HG03439 (cell line): ENCODE results near the gene CREB3L1.

Experiments used
- ATAC-seq: cut with Tn5 transposase; IDR thresholded peaks from one replicate; pipeline ENCODE4 v1.9.1; 2021; ENCODE audit warnings: mild to moderate bottlenecking, moderate library complexity; ENCODE audit not compliant: unreplicated experiment

Gene CREB3L1, protein sequence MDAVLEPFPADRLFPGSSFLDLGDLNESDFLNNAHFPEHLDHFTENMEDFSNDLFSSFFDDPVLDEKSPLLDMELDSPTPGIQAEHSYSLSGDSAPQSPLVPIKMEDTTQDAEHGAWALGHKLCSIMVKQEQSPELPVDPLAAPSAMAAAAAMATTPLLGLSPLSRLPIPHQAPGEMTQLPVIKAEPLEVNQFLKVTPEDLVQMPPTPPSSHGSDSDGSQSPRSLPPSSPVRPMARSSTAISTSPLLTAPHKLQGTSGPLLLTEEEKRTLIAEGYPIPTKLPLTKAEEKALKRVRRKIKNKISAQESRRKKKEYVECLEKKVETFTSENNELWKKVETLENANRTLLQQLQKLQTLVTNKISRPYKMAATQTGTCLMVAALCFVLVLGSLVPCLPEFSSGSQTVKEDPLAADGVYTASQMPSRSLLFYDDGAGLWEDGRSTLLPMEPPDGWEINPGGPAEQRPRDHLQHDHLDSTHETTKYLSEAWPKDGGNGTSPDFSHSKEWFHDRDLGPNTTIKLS

DNA sequence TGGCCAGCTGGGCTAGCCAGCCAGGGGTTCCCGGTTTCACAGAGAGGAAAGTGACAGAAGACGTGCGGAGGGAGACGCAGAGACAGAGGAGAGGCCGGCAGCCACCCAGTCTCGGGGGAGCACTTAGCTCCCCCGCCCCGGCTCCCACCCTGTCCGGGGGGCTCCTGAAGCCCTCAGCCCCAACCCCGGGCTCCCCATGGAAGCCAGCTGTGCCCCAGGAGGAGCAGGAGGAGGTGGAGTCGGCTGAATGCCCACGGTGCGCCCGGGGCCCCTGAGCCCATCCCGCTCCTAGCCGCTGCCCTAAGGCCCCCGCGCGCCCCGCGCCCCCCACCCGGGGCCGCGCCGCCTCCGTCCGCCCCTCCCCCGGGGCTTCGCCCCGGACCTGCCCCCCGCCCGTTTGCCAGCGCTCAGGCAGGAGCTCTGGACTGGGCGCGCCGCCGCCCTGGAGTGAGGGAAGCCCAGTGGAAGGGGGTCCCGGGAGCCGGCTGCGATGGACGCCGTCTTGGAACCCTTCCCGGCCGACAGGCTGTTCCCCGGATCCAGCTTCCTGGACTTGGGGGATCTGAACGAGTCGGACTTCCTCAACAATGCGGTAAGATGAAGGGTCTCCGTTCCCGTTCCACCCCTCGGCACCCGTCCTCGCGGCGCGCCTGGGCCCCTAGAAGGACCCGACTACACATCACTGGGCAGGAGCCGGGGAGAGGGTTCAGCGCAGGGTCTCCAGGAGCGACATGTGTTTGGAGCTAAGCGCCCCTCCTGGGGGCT lies at the start of gene CREB3L1:
Gene CREB3L1 (plus strand): TSS at position 41 of the 765 bp plus-strand sequence. CDS start 450 bp downstream, at position 491.
- no peak for ATAC-seq

DNA sequence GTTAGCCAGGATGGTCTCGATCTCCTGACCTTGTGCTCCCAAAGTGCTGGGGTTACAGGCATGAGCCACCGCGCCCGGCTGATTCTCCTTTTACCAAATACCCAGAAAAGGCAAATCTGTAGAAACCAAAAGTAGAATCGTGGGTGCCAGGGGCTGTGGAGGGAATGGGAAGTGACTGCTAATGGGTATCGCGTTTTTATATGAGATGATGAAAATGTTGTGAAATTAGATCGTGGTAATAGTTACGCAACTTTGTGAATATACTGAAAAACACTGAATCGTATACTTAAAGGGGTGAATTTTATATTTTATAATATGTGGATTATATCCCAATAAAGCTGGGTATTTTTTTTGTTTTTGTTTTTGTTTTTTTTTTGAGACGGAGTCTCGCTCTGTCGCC lies 48.2 kb upstream of the CREB3L1 start:
- no peak for ATAC-seq

DNA sequence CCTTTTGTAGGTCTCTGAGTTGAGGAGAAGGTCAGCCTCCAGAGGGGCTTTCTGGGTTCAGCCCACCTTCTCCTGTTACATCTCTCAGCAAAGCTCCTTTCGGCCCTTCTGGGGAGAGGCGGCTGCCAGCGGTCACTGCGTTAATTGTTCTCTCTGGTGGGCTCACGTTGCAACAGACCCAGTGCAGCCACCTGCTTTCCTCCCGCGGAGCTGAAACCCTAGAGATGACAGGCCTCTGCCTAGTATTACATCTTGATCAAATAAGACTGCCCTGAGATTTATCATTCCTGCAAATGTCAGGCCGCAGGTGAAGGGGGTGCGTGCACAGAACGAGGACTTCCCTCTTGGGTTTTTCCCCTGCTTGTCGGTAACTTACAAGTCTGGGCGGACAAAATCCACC lies 43.2 kb upstream of the CREB3L1 start:
- no peak for ATAC-seq

DNA sequence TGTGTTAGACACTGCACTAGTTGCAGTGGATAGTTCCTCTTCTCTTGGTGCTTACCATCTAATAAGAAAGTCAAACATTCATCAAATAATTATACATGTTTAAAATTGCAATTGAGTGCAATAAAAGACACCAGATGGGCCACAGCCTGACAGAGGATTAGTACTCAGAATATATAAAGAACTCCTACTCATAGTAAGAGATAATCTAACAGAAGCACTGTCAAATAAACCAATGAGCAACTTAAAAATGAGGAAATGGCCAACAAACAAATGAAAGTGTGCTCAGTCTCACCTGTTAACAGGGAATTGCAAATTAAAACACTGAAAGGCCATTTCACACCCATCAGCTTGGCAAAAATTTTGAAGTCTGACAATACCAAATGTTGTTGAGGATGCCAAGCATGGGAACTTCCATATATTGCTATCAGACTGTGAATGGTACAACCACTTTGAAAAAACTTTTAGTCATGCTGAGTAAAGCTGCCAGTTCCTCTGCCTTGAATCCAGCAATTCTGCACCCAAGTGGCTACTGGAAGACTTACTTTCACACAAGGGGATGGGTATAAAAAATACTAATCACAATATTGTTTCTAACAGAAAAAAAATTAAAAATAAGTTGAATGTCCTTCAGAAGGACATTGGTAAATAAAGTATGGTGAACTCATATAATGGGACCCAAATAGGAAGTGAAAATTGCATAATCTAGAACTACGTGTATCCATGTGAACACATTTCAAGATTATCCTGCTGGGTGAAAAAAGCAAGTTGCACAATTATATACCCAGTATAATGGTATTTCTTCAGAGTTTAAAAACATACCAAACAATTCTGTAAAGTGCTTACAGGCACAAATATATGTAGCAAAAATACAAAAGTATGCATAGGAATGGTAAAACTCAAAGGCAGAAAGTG lies 41.4 kb upstream of the CREB3L1 start:
- ATAC-seq: no peak

DNA sequence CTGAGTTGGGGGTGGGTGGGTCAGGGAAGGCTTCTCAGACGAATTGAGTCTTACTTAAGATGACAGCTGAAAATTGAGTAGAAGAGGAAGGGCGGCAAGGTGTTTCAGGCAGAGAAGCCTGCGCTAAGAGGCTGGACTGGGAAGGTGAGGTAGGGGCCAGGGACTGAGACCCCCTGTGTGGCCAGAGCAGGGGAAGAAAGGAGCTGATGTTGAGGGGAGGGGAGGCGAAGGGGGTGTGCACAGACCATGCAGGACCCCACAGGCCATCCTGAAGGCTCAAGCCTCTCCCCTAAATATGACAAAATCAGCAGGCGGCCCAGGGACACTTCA lies 40.6 kb upstream of the CREB3L1 start:
- no peak for ATAC-seq

DNA sequence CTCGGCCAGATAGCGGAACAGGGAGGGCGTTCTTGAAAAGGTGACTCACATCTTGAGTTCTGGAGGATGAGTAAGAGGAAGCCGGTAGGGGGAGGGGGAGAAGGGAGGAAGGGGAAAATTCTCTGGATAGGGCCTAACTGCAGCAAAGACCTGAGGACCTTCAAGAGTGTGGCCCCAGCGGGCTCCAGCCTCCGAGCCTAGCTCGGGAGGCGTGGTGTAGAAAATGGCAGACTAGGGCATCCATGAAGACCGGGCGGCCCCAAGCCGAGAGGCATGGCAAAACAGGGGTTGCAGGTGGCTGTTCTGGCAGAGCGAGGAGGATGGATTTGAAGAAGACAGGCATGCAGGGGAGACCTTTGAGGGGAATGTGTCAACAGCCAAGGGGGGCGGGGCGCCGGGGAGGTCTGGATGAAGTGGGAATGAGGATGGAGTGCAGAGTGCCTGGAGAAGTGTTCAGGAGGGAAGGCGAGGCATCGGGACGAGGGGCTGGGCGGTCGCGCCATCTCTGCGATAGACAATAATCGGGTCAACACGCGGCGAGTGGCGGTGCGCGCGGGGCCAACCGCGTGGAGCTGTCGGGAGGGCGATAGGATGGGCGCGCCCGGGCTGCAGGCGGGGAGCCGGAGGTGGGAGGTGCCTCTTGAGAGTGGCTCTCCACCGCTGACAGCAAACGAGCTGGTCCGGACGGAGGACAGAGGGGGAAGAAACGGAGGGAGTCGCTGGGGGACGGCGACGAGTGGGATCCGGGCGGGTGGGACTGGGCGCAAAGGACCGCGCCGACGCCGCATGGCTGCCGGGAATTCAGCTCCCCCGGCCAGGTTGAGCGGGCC lies 40.0 kb upstream of the CREB3L1 start:
- no peak for ATAC-seq

DNA sequence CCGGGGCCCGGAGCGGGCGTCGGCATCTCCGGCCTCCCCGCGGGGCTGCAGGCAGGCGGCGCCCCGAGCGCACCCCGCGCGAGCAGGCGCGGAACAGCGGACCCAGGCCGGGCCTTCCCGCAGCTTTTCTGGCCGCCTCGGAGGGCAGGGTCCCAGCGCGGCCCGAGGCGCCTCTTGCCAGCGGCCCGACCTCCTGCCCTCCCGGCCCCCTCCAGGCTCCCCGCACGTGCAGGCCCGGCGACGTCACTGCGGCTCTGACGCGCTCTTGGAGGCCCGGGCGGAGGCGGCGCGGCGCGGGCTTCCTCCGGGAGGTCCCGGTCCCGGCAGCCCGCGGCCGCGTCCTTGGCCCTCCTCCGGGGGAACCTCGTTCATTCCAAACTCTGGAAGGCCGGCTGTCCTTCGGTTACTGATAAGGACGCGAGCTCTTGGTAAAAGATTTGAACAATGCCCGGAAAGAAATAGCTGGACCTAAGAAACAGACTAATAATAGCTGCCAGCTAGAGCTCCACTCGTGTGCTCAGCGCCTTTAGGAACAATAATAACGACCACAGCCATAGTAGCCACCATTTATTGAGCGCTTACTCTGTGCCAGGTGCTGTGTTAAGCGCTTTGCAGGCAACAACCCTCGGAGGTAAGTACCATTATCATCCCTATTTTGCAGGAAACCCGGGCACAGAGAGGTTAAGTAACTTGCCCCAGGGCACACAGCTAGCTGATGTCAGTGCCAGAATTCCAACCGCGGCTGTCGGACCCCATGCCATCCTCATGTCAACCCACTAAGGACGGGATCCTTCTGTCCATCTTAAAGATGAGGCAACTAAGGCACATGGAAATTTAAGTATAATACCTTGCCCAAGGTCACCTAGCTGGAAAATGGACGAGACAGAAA lies 39.1 kb upstream of the CREB3L1 start:
- no peak for ATAC-seq

DNA sequence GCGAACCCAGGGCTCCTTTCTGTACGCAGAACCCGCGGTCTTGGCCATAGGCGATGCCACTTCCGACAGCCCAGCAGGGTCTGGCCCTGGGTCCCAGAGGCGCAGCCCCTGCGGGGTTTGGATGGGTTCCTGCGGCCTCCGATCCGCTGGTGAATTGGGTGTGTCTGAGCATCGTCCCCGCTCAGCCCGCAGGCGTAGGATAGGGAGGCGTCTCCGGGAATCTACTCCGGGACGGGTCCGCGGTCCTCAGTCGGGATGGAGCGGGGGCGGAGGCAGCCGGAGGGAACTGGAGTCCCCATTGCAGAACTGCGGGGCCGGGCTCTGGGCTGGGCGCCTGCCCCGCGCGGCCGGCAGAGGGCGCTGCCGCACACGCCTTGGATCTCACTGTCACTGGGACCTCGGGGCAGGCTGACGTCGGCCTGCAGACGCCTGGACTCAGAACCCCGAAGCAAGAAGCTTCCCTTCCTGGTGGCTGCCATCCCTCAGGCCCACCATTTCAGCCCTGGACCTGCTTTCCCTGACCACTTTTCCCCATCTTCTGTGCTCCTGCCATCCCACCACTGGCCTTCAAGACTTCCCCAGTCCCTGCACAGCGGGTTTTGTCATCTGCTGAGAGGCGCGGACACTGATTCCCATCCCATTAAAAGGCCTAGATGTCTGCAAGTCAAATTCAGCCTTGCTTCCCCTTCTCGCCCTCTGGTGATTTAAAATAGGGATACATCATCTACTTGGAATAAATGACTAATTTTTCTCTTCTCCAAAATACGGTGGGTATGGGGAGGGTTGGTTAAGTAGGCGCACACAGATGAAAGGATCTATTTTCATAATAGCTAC lies 38.3 kb upstream of the CREB3L1 start:
- ATAC-seq: peak; percentile 50

DNA sequence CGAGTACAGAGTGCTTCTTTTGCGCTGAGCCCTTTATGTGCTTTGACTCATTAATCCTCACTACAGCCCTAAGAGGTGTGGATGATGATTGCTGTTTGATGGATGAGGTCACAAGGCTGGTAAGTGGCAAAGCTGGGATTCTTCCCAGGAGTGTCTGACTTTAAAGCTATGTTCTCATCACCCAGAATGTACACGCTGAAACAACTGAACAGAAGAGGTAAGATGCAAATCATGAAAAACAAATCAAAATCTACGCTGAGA lies 37.7 kb upstream of the CREB3L1 start:
- no peak for ATAC-seq

DNA sequence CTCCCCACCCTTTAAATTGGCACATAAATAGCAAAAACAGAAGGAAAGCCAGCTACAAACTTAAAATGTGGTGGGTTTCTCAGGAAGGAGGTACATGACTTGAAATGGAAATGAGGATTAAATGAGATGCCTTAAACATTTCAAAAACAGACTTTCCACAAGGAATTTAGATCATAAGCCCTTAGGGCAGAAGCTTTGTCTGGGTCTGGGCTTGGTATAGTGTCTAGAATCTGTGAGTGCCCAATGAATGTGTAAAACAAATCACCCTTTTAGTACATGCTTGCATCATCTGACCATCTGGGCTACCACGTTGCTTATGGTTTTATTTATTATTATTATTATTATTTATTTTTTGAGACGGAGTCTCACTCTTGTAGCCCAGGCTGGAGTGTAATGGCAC lies 37.1 kb upstream of the CREB3L1 start:
- no peak for ATAC-seq

DNA sequence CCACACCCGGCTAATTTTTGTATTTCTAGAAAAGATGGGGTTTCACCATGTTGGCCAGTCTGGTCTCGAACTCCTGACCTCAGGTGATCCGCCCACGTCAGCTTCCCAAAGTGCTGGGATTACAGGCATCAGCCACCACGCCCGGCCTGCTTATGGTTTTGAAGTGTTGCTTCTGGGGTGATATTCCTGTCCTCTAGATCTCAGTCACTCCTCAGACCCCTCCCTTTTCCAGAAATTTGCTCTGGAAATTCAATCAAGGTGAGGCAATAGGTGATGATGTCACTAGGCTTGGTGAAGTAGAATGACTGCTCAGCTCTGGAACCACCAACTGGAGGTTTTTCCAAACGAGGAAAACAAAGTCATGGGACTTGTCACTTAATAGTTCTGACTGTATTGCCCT lies 36.6 kb upstream of the CREB3L1 start:
- ATAC-seq: no peak

DNA sequence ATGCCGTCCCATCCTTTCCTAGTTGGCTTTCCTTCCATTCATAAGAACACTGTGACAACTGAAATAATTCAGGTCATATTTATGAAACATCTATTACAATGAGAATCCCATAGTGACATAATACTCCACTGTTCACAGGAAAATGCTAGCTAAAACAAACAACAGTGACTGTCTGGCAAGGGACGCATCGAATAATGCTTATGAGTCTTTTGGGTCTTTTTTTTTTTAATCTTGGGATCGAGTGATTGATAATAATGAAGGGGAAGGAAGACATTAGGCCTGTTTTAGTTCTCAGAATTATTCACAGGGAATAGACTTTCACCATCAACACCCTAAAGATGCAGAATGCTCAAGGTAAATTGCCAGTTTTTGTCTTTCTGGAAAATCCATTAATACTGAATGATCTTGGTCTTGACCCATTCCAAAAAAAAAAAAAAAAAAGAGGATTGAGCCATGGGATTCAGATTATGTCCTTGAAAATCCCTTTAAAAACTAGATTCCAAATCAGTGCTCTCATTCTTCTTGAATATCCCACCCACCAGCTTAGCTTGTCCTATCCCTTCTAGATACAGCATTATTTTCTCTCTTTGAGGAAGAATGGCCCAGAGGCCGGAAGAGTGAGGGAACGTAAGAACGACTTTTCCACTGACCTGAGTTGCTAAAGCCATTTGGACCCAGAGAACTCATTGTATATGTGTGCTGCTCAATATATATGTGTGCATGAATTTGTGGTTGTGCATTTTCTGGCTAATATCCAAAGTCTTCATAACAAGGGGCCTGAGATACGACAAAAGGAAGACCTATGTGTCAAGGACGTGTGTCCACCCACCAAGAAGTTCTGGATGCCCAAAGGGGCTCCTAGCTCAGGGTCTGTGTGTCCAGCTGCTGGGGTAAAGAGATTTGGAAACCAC lies 35.2 kb upstream of the CREB3L1 start:
- ATAC-seq: no peak

DNA sequence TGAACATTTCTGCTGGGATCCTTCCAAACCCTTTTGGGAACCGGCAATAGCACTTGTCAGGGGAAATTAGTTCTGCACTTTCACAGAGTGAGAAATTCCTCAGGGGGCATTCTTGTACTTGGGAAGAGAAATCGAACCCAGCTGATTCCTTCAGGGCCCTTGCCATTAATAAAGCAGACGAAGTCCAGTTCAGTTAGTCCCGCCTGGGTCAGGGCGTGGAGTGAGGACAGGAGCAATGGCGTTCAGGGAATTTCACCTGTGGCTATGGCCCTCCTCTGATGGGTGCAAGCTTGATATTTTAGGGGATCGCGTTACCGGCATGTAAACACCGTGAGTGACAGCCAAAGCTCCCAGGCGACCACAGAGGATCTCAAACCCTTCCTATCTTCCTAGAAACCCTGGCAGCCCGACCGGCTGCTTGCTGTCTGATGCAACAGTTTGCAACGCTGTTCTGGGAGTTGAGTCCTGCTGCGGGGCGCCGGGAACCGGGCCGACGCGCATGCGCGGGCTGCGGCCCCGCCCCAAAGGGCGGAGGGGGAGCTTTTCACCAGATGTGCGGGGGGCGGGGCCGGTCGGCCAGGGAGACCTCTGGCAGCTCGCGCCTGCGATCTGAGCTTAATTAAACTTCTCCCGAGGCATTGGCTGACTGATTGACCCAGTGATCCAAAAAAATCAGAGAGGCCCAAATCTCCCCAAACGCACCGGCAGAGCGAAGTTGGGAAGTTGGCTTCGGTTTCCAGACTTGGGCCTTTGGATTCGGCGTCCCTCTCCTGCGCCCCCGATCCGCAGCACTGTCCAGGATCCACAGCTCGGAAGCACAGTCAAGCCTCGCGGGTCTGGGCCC lies 34.3 kb upstream of the CREB3L1 start:
- peak; percentile 78 for ATAC-seq

DNA sequence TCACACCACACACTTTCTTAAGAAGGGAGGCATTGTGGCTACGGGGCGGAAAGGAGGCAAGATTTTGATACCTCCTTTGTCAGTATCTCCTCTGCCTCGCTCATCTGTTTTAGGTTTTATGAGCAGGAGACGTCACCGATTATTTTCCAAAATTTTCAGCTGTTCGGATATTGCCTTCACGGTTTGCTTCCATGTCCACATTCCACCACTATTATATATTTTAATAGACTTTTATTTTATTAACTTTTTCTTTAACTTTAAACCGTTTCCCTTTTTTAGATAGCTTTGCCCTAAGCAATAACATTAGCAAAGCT lies 33.7 kb upstream of the CREB3L1 start:
- no peak for ATAC-seq

DNA sequence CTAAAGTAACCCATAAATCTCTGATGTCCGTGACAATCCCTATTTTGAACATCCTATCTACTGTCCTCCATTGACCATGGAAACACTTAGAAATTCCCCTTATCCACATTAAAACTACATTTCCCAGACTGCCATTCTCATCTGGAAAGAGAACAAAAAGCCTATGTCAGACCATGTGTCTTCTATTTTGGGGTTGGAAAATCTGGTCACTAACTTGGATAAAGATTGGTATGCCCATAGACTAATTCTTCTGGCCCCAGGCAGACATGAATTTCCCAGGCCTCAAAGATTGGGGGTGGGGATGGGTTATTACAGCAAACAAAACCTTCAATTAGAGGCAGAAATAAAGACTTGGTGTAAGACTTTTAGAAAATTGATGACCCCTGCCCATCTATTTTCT lies 30.9 kb upstream of the CREB3L1 start:
- ATAC-seq: no peak

DNA sequence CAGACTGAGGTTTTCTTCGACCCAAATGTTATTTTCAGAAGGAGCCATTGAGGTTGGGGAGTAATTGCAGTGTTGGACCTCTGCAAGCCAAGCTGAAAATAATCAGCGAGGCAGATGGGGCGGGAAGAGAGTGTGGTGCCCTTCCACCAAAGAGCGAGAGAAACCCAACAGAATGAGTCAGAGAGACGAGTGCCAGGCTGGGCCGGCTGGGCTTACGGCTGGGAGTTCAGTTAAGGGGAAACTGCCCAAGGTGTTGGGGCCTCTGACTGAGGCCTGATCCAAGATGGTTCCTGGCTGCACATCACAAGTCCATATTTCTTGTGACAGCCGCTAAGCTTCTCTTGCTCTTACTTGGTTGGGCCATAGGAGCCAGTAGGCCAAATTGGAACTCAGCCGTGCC lies 30.4 kb upstream of the CREB3L1 start:
- no peak for ATAC-seq

DNA sequence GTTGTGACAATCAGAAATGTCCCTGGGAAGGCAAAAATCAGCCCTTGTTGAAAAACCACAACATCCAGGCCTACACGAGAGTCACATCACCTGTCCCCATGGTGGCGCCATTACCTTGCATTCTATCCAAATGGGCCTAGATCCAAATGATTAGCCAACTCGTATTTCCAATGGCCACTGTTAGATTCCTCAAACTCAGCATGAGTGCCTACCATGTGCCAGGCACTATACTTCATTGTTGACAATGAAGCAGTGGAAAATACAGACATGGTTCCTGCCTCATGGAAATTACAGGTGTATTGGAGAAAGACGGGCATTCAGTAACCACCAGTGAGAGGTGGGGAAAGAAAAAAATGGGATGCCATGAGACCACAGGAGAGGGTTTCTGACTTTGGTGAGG lies 29.8 kb upstream of the CREB3L1 start:
- no peak for ATAC-seq
